ENCODE data around the gene ADAM33.

DNA sequence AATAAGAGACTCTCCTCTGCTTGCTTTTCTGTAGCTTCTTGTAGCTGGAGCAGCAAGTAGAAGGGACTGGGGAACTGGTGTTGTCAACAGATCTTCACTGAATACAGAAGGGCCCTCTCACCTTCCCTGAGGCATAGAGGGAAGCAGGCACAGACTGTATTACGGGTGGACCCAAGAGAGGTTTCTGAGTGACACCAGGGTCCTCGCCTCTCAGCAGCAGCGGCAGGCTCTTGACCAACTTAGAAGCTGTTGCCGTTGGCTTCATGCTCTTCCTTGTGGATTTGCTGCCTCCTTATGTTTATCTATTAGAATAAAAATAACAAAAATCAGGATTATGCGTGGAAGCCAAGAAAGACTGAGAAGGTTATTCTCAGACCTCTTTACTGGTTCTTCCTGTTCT lies 50.3 kb downstream of the ADAM33 start:
- no peak for TF ChIP-seq CTCF (IDR thresholded peaks at IDR 0.05)
- no peak for TF ChIP-seq ZFX (IDR thresholded peaks at IDR 0.05; ENCODE audit: borderline replicate concordance)
